ENCODE measurements around the gene GJA5. TPM values are rescaled to one million over a fixed set of nuclear protein-coding genes. Genes with fewer than 3 reads are reported as not detected.

The GJA5 gene
- total RNA-seq, 1 experiment from 2014 or later: 1.1 TPM

DNA sequence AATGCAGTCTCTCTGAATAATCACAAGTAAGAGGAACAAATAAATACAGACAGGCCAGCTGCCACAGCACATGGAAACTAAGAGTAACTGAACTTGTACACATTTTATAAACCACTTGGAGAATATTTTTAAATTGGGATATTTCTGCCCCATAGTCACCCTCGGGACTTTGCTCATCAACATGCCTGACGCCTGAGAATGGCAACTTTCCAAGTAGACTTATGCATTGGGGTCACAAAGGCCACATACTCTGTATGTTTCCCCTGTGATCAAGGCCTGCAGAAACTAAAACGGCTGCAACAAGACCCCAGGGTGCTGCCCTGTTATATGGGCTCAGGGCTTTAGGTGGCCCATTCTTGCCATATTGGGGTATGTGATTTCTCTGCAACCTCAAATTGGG lies 38.3 kb upstream of the GJA5 start:
- Histone ChIP-seq H3K27ac (ENCODE audit: low read length) (no peak overlapping the region), H3F3A (ENCODE audit: low read length, unreplicated experiment) (no peaks in the 10 kb centered on the region), H3K79me2 (ENCODE audit: low read length) (no peaks in the 10 kb centered on the region), H3K4me2 (ENCODE audit: low read length) (no peak overlapping the region), H3K36me3 (ENCODE audit: low read depth, low read length) (no peaks in the 10 kb centered on the region), H3K4me1 (ENCODE audit: insufficient read depth, low read length) (peaks cover 8% of the 10 kb centered on the region; the same call in 1 of the 2 replicates), H4K20me1 (ENCODE audit: low read length) (no peaks in the 10 kb centered on the region), H3K9me2 (replicated peaks; ENCODE audit: low read length) (no peaks in the 10 kb centered on the region), H3K9ac (ENCODE audit: low read length) (no peak overlapping the region), H3K9me3 (ENCODE audit: low read length) (no peaks in the 10 kb centered on the region), H2AFZ (ENCODE audit: low read length) (no peak overlapping the region), H3K27me3 (ENCODE audit: low read length) (no peaks in the 10 kb centered on the region), H3K4me3 (ENCODE audit: low read length) (no peak overlapping the region)
- TF ChIP-seq EZH2 (IDR thresholded peaks at IDR 0.05; ENCODE audit: low read length, unreplicated experiment) (no peak), EZH2phosphoT487 (IDR thresholded peaks at IDR 0.05; ENCODE audit: borderline replicate concordance, low read length) (no peak), CTCF (conservative IDR thresholded peaks at IDR 0.05; ENCODE audit: low read depth, low read length) (no peak)
- DNase-seq (no peak), ATAC-seq (no peak)
- ChIA-PET POLR2A (ENCODE audit: unreplicated experiment) (no interaction called here), CTCF (no interaction called here)
- intact Hi-C loops (cut with micrococcal nuclease): no loop called here
- no TSS peak for BruUV-seq (replicated peaks)

DNA sequence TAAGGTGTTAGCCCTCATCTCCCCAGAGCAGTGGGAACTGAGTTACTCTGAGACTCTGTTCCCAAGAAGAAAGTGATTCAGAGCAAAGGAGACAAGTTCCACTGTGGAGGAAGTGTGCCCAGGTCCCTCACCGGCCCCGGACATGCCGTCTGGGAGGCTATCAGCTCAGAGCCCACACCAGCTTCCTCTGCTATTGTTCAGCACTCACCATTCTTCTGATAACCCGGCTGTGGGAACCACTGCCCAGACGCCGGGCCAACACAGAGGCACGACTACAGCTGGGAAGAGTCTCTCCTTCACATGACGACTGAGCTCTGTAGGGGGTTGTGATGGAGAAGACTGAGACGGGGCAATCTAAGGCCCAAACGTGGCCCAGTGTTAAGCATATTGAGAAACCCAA lies 34.2 kb upstream of the GJA5 start:
- CTCF ChIA-PET: interaction anchor here (0.6 kb wide), 1 partner anchor 41 kb away, joined by 4 read pairs; no protein-coding TSS in a partner anchor
- Histone ChIP-seq H3K9me3 (ENCODE audit: low read length) (no peaks in the 10 kb centered on the region), H3K9me2 (replicated peaks; ENCODE audit: low read length) (no peaks in the 10 kb centered on the region), H3F3A (ENCODE audit: low read length, unreplicated experiment) (no peaks in the 10 kb centered on the region), H3K79me2 (ENCODE audit: low read length) (no peaks in the 10 kb centered on the region), H4K20me1 (ENCODE audit: low read length) (no peaks in the 10 kb centered on the region), H3K9ac (ENCODE audit: low read length) (no peak overlapping the region), H3K4me2 (ENCODE audit: low read length) (no peak overlapping the region), H3K36me3 (ENCODE audit: low read depth, low read length) (no peaks in the 10 kb centered on the region), H3K4me3 (ENCODE audit: low read length) (no peak overlapping the region), H3K27me3 (ENCODE audit: low read length) (no peaks in the 10 kb centered on the region), H3K4me1 (ENCODE audit: insufficient read depth, low read length) (no peaks in the 10 kb centered on the region), H2AFZ (ENCODE audit: low read length) (no peak overlapping the region), H3K27ac (ENCODE audit: low read length) (no peak overlapping the region)
- DNase-seq: no peak
- intact Hi-C loops (cut with micrococcal nuclease): no loop called here
- no TSS peak for BruUV-seq (replicated peaks)
- no peak for TF ChIP-seq EZH2 (IDR thresholded peaks at IDR 0.05; ENCODE audit: low read length, unreplicated experiment)
- no peak for TF ChIP-seq EZH2phosphoT487 (IDR thresholded peaks at IDR 0.05; ENCODE audit: borderline replicate concordance, low read length)
- no peak for TF ChIP-seq CTCF (conservative IDR thresholded peaks at IDR 0.05; ENCODE audit: low read depth, low read length)
- POLR2A ChIA-PET (ENCODE audit: unreplicated experiment): no interaction called here
- ATAC-seq: no peak

GRCh38 chr1:147791876-147792275 lies 31.5 kb upstream of the GJA5 start:
- no peak for TF ChIP-seq EZH2phosphoT487 (IDR thresholded peaks at IDR 0.05; ENCODE audit: borderline replicate concordance, low read length)
- no peak for TF ChIP-seq EZH2 (IDR thresholded peaks at IDR 0.05; ENCODE audit: low read length, unreplicated experiment)
- no peak for TF ChIP-seq CTCF (conservative IDR thresholded peaks at IDR 0.05; ENCODE audit: low read depth, low read length)
- Histone ChIP-seq H3K9me3 (ENCODE audit: low read length) (no peaks in the 10 kb centered on the region), H3K4me2 (ENCODE audit: low read length) (no peak overlapping the region), H2AFZ (ENCODE audit: low read length) (no peak overlapping the region), H3F3A (ENCODE audit: low read length, unreplicated experiment) (no peaks in the 10 kb centered on the region), H3K4me1 (ENCODE audit: insufficient read depth, low read length) (no peaks in the 10 kb centered on the region), H3K27ac (ENCODE audit: low read length) (no peak overlapping the region), H3K9ac (ENCODE audit: low read length) (no peak overlapping the region), H3K4me3 (ENCODE audit: low read length) (no peak overlapping the region), H3K9me2 (replicated peaks; ENCODE audit: low read length) (no peaks in the 10 kb centered on the region), H3K79me2 (ENCODE audit: low read length) (no peaks in the 10 kb centered on the region), H4K20me1 (ENCODE audit: low read length) (no peaks in the 10 kb centered on the region), H3K36me3 (ENCODE audit: low read depth, low read length) (no peaks in the 10 kb centered on the region), H3K27me3 (ENCODE audit: low read length) (no peaks in the 10 kb centered on the region)
- no TSS peak for BruUV-seq (replicated peaks)
- POLR2A ChIA-PET (ENCODE audit: unreplicated experiment): no interaction called here
- CTCF ChIA-PET: no interaction called here
- ATAC-seq (no peak), DNase-seq (no peak)
- intact Hi-C loops (cut with micrococcal nuclease): no loop called here
